Cardiac muscle cell (in vitro differentiated cells and primary cell): ENCODE measurements around the gene ADGRF1. TPM values are rescaled to one million over a fixed set of nuclear protein-coding genes. Genes with fewer than 3 reads are reported as not detected.

Experiments
- DNase-seq, 2 donors: peaks; one replicate each; pipeline versions ENCODE4 v3.0.0 to v3.0.0-alpha.2; 2010 to 2017; ENCODE audit warnings: low read depth in 1 of 2, low spot score in 1 of 2
- H3K27ac ChIP-seq: fragments of 200-600 bp; sonication (generic); 2 replicates; pipeline ENCODE4 v1.5.1; 2016
- H3K27me3 ChIP-seq: fragments of 200-600 bp; sonication (generic); 2 replicates; pipeline ENCODE4 v1.6.0; 2016; ENCODE audit warnings: control low read depth
- H3K36me3 ChIP-seq: fragments of 200-600 bp; sonication (generic); 2 replicates; pipeline ENCODE4 v1.5.1; 2016; ENCODE audit warnings: control low read depth
- H3K4me1 ChIP-seq: fragments of 200-600 bp; sonication (generic); 2 replicates; pipeline ENCODE4 v1.8.1; 2017; ENCODE audit warnings: low read depth, mild to moderate bottlenecking, mixed run types
- H3K4me3 ChIP-seq: fragments of 200-600 bp; sonication (generic); 2 replicates; pipeline ENCODE4 v1.5.1; 2016; ENCODE audit warnings: mild to moderate bottlenecking
- H3K9me3 ChIP-seq: fragments of 200-600 bp; sonication (generic); 2 replicates; pipeline ENCODE4 v1.5.1; 2017; ENCODE audit warnings: low read depth, mild to moderate bottlenecking, control low read depth
- polyA plus RNA-seq: library from polyadenylated mRNA; unstranded; fragments of >200 nt; fragmentation: Nextera tagmentation; extraction: Ambion mirVana; gene quantifications from 2 replicates; pipeline ENCODE4 v1.2.1, GENCODE V29; 2016
- total RNA-seq: library from RNA; depleted of rRNA; stranded (reverse); fragments of >200 nt; gene quantifications from 2 replicates; pipeline ENCODE4 v1.2.3, GENCODE V29; 2016
- TF ChIP-seq, protein P1 (sequence below): IDR thresholded peaks from 2 replicates; pipeline ENCODE4 v1.5.1; 2012; ENCODE audit warnings: low read depth, mild to moderate bottlenecking, low read length

The ADGRF1 gene
- total and polyA plus RNA-seq, 2 experiments from 2014 or later, result not detected

DNA sequence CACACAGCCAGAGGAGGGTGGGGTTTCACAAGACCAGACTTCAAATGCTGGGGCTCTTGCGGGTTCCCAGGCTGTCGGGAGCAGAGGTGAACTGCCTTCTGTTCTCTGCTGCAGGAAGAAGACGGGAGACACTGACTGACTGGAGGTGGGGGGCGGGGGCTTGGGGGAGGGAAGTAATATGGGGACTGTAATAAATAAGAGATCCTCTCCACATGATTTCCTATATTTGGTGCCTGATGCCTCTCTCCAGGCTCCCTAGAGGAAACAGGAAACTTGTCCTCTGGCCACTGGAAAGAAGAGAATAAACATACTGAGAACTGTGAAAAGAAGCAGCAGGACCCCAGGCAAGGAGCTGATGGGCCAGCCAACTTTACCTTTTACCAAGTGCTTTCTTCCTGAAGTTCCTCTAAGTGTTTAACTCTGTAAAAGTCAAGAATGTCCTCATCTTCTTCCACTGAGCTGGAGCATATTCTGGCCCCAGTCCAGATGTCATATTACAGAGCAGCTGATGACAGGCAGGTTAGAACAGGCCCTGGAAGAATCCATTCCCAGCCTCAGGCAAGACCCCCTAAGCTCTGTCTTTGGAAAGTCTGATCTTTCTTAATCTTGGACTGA, 87.2 kb downstream of the ADGRF1 start:
- TF ChIP-seq, protein P1, sequence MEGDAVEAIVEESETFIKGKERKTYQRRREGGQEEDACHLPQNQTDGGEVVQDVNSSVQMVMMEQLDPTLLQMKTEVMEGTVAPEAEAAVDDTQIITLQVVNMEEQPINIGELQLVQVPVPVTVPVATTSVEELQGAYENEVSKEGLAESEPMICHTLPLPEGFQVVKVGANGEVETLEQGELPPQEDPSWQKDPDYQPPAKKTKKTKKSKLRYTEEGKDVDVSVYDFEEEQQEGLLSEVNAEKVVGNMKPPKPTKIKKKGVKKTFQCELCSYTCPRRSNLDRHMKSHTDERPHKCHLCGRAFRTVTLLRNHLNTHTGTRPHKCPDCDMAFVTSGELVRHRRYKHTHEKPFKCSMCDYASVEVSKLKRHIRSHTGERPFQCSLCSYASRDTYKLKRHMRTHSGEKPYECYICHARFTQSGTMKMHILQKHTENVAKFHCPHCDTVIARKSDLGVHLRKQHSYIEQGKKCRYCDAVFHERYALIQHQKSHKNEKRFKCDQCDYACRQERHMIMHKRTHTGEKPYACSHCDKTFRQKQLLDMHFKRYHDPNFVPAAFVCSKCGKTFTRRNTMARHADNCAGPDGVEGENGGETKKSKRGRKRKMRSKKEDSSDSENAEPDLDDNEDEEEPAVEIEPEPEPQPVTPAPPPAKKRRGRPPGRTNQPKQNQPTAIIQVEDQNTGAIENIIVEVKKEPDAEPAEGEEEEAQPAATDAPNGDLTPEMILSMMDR, result no peak
- Histone ChIP-seq H3K27ac (no peak overlapping the region), H3K9me3 (no peaks in the 10 kb centered on the region), H3K36me3 (no peaks in the 10 kb centered on the region), H3K4me3 (no peak overlapping the region), H3K4me1 (peaks cover 4% of the 10 kb centered on the region), H3K27me3 (no peaks in the 10 kb centered on the region)
- DNase-seq, result no peak

DNA sequence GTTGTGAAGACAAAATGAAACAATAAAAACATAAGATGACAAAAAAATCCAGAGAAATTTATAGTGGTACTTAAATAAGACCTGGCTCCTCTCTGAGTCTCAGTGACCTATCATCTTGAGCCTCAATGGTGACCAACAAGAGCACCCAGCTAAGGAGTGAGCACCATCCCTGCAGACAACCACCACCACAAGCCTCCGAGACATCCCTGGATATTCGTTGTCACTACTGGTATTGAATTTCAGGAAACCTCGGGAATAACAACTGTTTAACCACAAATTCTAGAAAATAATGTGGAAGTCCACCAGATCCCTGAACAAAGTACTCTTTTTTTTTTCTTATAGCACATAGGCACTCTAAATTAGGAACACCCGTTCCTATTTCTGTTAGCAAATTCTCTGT, 88.2 kb downstream of the ADGRF1 start:
- no peak for DNase-seq
- TF ChIP-seq, protein P1, result no peak
- peaks cover 4% of the 10 kb centered on the region for H3K4me1 ChIP-seq
- H3K27me3 ChIP-seq, result no peaks in the 10 kb centered on the region
- H3K27ac ChIP-seq, result no peak overlapping the region
- H3K9me3 ChIP-seq, result no peaks in the 10 kb centered on the region
- H3K4me3 ChIP-seq, result no peak overlapping the region
- no peaks in the 10 kb centered on the region for H3K36me3 ChIP-seq

DNA sequence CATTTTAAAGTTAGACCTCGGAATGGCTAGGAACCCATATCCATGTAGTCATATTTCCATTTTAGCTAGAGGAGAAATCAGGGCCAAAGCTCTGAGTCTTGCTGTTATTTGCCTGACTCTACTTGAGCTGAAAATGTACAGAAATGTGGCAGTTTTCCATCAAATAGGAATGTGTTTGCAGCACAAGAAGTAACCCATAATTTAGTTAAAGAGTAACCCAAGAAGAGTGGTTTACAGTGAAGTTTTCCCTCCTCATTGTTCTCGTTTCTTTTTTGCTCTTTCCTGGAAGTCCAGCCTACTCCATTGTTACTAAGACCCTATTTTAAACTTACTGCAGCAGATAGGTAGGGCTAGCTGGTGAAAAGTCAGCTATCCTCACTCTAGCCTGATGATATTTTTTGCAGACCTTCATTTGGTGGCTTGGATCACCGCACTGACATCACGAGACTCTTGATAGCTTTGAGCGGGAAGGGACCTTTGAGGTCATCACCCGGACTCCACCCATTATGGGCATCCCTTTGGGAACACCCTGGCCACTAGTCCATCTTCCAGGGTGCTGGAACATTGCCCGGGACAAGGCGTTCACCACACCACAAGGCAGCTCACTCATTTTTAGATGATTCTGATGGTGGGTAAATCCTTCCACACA, 92.4 kb downstream of the ADGRF1 start:
- no peaks in the 10 kb centered on the region for H3K9me3 ChIP-seq
- no peak overlapping the region for H3K27ac ChIP-seq
- H3K4me3 ChIP-seq, result no peak overlapping the region
- H3K27me3 ChIP-seq, result no peaks in the 10 kb centered on the region
- H3K4me1 ChIP-seq, result no peaks in the 10 kb centered on the region
- H3K36me3 ChIP-seq, result no peaks in the 10 kb centered on the region
- DNase-seq, result peak in 1 of 2 donors; percentile 21
- TF ChIP-seq, protein P1, result no peak

DNA sequence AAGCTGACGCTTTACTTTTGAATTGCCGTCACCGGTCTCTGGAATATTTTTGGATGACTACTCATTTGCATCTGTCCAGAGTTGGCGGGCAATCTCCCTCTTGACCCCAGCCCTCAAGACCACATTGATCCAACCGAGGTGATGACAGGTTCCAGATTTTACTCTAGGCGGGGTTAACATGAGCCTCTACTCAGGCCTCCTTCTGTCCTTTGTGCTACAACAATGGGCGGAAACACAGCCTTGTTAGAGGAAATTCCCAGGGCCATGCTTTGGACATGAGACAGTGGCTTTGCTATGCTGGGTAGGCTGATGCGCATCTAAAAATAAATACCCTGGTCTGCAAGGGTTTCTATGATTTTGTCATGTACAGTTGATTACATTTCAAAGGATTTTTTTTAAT, 93.4 kb downstream of the ADGRF1 start:
- TF ChIP-seq, protein P1, result no peak
- no peak overlapping the region for H3K4me3 ChIP-seq
- no peaks in the 10 kb centered on the region for H3K9me3 ChIP-seq
- no peaks in the 10 kb centered on the region for H3K4me1 ChIP-seq
- no peaks in the 10 kb centered on the region for H3K27me3 ChIP-seq
- no peaks in the 10 kb centered on the region for H3K36me3 ChIP-seq
- no peak overlapping the region for H3K27ac ChIP-seq
- DNase-seq, result peak; percentile 40 to 85

Other genes starting within 250 kb of the ADGRF1 start
- not detected in 2 replicates for gene MEP1A, start 248.9 kb downstream of the ADGRF1 start, total RNA-seq
- not detected in 2 replicates for gene MEP1A, start 248.9 kb downstream of the ADGRF1 start, polyA plus RNA-seq
- gene ADGRF5, start 120.4 kb downstream of the ADGRF1 start, total RNA-seq, result 0.12 TPM in 1 of 2 replicates, not detected in the other
- 0.51 TPM in 1 of 2 replicates, not detected in the other for gene ADGRF5, start 120.4 kb downstream of the ADGRF1 start, polyA plus RNA-seq